IPS-11a (cell line): ENCODE results near the gene GGT1.
"Not testable (repeated sequence)": the region's sequence is repeated elsewhere in the genome, so short reads cannot be mapped to it uniquely, and the experiment has no call there.

Experiments used
- H3K4me3 ChIP-seq: one replicate; pipeline ENCODE4 v1.5.1; 2013; ENCODE audit warnings: low read depth, low read length, control low read depth

The GGT1 gene

DNA sequence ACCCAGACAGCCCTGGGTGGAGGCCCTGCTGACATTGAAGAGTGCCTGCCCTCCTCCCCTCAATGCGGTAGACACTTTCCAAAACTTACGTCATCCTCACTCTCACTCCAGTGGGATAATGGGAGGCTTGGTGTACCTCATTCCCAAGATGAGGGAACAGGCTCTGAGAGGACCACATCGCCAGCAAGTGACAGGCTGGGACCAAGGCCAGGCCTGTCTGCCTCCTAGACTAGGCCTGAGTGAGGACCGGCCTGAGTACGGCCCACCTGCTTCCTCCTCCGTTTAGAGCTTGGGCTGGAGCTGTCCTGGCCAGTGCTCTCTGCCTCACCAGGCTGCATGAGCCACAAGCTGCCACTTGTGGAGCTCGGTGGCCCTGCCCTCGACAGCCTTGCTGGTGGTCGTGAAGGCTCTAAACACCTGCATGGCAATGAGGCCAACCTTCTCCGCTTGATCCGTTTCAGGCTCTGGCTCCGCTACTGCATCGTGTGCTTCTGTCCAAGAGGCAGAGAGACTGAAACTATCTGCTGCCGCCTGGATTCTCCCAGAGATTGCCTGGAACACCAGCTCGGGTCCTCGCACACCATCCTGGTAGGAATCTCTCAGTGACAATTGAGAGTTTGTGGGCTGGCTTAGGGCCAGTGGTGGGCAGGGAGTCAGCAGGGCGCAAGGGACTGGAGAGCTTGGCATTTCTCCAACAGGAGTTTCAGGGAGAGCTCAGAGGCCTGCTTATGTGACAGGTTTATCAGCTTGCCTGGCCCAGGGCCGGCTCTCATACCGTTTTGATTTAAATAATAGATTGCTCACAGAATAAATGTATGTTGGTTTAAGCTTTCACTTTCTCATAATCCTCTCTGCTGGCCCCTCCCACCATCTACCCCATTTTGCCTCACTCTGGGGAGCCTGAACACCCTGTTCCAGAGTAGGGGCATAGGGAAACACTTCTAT, 19.5 kb upstream of the GGT1 start:
- H3K4me3 ChIP-seq, result no peak overlapping the region

- no peak overlapping the region for H3K4me3 ChIP-seq
These were observed 18.7 kb upstream of the GGT1 start for GRCh38 chr22:24584166-24584790.

DNA sequence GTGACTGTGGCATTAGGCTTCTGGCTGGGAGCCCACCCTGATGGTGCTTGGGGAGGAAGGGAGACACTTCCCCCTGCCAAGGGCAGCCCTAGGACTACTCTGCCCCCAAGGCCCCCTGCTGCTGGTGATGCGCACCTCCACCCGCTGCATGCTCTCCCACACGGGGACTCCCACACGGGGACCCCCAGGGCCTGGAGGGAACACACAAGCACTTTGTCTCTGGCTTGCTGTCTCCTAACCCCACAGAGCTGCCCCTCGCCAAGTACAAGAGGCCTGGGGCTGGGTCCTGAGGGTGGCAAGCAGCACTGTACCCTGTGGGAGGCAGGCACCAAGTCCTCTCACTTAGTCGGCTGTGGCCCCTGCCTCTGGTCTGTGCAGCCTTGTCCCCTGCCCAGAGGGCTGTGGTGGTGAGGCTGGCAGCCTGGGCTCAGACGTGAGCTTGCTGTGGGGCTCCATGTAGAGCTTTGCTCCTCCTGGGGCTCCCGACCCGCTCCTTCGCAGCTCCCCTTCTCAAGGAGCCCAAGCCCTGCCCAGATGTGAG, 18.1 kb upstream of the GGT1 start:
- H3K4me3 ChIP-seq, result no peak overlapping the region

DNA sequence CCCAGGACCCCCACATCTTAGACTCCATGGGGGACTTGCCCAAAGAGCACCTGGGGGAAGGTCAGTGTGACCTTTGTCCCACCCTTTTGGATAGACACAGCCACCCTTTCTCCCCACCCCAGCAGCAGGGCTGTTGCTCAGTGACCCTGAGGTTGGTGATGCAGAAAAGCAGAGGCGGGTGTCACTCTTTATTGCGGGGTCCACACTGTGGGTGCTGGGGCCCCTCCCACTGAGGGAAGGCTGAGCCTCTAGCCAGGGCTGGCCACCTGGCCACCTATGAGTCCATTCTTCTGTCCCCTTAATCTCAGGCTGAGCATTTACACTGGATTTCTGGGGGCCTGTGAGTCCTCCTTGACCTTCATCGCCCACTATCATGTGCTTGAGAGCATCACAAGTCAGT, 17.5 kb upstream of the GGT1 start:
- H3K4me3 ChIP-seq, result no peak overlapping the region

DNA sequence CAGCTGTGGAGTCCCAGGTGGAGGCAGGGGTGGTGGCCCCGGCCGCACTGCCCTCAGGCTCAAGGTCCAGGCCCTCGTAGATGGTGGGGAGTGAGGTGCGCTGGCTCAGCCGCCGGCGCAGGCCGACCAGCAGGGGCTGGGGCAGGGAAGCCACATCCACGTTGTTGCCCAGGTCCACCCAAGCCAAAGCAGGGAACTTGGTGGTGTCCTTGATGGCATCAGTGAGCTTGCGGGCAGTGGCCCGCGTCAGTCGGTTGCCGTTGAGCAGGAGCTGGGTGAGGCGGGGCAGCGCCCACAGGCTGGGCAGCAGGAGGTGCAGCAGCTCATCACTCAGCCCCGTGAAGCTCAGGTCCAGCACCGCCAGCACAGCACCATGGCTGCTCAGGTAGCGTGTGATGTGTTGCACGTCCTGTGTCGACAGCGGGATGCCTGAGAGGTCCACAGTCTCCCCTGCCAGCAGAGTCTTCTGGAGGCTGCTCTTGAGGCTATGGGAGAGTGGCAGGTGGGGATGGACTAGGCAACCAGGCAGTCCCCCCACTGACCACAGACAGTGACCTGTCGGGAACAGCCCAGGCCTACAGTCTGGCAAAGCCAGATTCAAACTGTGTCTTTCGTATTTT, 17.0 kb upstream of the GGT1 start:
- H3K4me3 ChIP-seq, result no peak overlapping the region

GRCh38 chr22:24587251-24587650, 15.7 kb upstream of the GGT1 start:
- H3K4me3 ChIP-seq, result no peak overlapping the region

DNA sequence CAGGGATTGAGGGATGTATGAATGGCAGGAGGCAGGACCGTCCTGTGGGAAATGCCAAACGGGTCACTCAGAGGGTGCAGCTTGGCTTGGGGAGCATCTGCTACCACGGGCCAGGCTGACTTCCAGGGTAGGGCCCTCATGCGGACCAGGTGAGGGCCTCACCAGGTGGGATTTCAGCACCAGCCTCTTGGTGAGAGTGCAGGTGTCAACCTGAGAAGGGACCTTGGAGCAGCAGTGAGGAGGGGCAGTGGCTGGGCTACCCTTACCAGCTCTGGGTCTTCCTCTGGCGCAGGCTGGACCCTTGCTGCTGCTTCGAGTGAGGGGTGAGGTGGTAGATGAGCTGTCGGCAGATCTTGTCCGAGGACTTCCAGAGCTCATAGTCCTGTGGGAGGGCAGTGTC, 15.0 kb upstream of the GGT1 start:
- H3K4me3 ChIP-seq, result no peak overlapping the region

DNA sequence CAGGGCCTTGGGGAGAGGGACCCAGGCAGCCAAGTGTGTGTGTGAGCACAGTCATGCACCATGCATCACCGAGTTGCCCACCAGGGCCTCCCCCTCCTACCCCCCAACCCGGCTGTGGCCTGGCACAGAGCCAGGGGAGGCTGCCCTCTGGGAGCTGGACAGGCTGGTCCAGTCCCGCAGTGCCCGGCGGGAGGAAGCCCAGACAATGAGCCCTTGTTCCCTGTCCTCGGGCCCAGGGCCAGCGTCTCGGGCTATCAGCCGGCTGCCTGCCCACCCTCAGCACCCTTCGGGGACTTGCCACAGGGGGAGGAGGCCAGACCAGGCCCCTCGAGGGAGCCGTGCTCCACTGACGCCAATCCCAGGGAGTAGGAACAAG, 14.6 kb upstream of the GGT1 start:
- H3K4me3 ChIP-seq, result no peak overlapping the region

DNA sequence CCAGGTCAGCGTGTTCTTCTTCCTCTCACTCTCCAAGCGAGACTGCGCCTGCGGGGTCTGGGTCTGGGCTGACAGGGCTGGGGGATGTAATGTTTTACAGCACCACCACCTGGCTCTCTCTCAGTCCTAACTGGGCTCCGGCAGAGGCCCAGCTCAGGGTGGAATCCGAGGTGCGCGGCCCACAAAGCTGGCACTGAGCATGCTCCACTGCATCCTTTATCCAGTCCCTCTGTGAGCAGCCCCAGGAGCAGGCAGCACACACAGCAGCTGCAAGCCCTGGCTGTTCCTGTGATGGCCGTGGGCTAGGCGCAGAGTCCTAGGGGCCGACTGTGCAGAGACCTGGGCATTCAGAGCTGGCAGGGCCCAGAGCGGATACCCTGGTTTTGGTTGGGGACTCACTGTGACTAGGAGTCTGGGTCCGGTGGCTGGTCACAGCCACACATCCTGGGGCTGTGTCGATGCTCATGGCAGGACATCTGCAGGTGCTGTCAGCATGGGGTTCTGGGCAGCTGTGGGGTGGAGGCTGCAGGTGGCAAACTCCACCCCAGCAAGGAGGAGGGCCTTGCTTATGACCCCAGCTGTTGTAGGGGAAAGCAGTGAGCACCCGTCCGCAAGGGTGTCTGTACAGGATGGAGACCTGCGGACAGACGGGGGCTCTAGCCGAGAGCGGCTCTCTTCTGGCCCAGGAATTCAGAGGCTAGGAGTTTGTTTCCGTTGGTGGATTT, 14.1 kb upstream of the GGT1 start:
- no peak overlapping the region for H3K4me3 ChIP-seq

GRCh38 chr22:24589518-24590030, 13.4 kb upstream of the GGT1 start:
- H3K4me3 ChIP-seq, result no peak overlapping the region

DNA sequence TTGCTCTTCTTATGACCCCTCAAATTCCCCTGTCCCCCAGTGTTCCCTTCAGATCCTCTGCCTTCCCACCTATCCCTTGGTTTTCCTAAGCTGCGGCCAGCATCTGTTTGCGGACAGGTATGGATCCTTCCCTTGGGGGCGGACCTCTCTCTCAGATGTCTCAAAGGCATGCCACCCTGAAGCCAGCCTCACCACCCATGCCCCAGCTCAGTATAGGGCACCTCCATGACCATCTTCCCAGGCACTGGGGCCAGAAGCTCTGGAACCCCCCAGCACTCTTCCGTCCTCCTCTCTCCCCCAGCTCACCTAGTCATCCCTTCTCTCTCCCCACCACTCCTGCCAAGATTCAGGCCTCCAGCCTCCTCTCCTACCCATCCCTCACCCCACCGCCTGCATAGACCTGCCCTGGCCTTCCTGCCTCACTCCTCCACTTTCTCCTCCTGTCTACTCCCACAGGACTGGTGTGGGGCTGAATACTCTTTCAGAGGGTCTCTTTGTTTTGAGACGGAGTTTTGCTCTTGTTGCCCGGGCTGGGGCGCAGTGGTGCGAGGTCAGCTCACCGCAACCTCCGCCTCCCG, 12.3 kb upstream of the GGT1 start:
- no peak overlapping the region for H3K4me3 ChIP-seq

DNA sequence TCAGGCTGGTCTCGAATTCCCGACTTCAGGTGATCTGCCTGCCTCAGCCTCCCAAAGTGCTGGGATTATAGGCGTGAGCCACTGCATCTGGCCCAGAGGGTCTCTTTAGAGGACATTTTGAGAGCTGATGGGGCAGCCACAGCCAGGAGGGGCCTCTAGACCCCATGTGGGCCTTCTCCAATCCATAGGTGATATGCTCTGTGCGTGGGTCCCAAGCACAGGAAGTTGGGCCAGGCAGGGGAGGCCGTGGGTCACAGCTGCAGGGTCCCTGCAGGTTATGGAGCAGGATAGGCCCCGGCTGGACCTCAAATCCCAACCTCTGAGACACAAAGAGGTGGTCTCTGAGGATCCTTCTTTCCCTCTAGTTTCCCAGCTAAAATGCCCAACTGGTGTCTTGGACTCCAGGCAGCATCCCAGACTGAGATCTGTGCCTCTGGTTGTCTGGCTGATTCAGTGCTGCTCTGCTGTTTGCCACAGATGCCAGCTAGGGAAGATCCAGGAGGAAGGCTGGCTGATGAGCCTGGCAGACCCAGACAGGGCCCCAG, 11.6 kb upstream of the GGT1 start:
- no peak overlapping the region for H3K4me3 ChIP-seq

GRCh38 chr22:24592058-24592850, 10.7 kb upstream of the GGT1 start:
- peak overlapping the region; percentile 31 for H3K4me3 ChIP-seq

DNA sequence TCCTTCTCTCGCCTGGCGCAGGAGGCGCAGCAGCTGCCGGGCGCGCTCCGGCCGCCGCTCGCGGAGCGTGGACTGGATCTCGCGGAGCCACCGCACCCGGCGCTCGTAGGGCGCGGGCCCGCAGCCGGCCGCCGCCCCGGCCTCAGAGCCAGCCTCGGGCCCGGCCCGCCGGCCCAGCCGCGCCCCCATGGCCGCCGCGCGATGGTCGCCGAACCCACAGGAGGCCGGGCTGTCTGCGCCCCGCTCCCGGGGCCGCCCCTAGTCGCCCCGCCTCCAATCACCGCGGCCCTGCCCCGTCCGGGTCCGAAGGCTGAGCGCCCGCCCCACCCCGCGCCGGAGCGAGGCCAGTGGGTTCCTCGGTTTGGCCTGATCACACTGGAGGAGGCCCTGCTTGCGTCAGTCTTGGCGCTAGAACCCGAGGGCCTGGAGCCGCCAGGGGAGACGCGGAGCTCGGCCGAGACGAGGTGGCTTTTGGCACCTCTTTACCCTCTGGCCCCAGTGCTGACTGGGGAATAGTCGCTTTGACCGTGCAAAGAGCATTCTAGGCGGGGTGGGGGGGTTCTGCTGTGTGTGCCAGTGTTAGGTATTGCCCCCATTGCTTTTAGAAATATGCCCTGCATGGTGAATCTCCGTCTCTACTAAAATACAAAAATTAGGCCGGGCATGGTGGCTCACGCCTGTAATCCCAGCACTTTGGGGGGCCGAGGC, 10.0 kb upstream of the GGT1 start, which contains the start of gene LRRC75B:
LRRC75B (minus strand) TSS at position 223 of the 708 bp plus-strand sequence; CDS start at position 189, 34 bp downstream.
- peak within 1 kb of the TSS; percentile 44 for H3K4me3 ChIP-seq

GRCh38 chr22:24593559-24593835, 9.5 kb upstream of the GGT1 start:
- H3K4me3 ChIP-seq, result not testable (repeated sequence)

GRCh38 chr22:24593836-24594568, 9.0 kb upstream of the GGT1 start:
- H3K4me3 ChIP-seq, result no peak overlapping the region

DNA sequence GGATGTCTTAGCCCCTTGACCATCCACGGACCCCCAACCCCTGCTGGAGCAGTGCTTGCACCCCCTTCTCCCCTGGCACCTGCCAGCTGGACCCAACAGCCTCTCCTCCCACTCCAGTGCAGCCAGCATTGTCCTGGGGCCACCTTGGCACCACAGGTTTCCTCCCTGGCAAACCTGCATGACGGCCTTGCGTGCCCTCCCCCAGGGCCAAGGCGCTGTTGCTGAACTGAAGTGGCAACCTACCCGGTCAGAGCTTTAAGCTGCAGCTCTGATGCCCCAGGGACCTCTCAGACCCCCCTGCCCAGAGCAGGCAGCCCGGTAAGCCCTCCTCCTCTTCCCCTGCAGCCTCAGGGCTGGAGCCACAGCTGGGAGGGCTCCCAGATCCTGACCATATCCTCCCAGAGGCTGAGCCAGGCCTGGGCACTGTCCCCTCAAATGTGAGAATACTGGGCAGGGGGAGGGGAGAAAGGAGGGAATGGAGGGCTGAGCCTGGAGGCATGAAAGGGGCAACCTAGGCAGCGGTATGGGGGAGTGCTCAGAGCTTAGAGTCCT, 8.3 kb upstream of the GGT1 start:
- H3K4me3 ChIP-seq, result no peak overlapping the region

- no peak overlapping the region for H3K4me3 ChIP-seq
These were observed 7.8 kb upstream of the GGT1 start for GRCh38 chr22:24595228-24595627.
